Stimulated activated CD8-positive, alpha-beta memory T cell treated with anti-CD3 and anti-CD28 coated beads, Interleukin-15, amount 100 ng/mL, for 4 hours (primary cell): ENCODE measurements around the gene ATXN7L2.

Experiments
- DNase-seq, 2 donors: peaks; one replicate each; pipeline ENCODE4 v3.0.0-alpha.2; 2020; ENCODE audit warnings: low read depth in 2 of 2

Gene ATXN7L2

DNA sequence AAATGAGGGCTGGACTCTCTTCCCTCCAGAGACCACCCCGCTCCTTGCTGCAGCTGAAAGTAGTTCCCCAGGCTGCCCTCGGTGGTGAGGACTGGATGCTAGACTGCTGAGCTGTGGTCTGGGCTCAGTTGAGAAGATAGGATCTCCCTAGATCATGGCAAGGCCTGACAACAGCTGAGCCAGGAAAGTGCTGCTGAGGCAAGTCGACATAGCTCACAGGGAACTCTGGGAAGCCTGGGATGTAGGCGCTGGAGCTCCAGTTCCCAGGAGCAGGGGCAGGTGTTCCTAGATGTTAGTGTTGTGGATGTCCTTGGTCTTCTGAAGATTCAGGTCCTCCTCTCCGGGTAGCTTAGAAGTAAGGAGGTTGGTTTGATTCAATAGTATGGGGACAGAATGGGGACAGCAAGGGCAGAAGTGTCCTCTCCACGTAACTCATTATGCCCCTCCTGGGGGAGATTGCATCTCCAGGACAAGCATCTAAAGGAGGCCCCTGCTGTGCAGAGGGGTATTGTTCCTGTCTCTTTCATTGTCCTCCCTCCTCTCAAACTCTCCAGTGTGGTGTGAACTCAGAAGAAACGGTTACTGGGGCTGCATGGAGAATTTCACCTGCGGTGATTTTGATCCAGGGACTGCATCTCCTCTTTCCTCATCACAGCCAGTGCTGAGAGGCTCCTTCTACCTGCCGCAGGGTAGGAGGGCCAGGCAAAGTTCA lies 13.9 kb downstream of the ATXN7L2 start:
- DNase-seq: no peak

DNA sequence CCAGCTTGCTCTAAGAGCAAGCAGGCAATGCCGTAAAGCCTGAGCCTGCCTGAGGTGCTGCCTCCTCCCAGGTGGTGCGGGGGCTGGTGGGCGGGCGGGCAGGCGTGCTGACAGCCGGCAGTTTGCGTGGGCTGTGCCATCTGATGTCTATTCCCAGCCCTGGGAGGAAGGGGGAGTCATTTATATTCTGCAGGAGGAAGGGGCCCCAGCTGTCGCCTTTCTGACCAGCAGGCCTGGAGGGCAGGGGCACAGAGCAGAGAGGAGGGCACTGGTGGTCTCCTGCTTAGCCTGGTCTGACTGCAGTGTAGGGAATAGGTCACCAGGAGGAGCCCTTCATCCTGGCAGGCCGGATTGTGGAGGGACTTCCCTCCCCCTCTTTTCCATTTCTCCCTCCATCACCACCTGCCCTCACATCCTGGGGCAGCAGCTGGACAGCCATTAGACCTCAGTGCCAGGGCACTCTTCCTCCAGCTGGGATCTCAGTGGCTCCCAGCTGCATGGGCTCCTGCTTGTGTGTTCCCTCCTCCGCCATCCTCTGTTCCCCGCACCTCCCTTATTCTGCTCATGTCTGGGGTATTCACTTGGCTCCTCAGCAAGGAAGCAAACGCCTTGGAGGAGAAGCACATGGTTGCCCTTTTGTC lies 14.6 kb downstream of the ATXN7L2 start:
- DNase-seq: no peak

GRCh38 chr1:109499081-109499480 lies 15.4 kb downstream of the ATXN7L2 start:
- no peak for DNase-seq

- peak in 1 of 2 donors; percentile 23 for DNase-seq
Observed at GRCh38 chr1:109499661-109500536, 16.2 kb downstream of the ATXN7L2 start.

- DNase-seq: no peak
Observed at GRCh38 chr1:109500941-109501381, 17.3 kb downstream of the ATXN7L2 start.

GRCh38 chr1:109501644-109502363 lies 18.1 kb downstream of the ATXN7L2 start:
- DNase-seq: no peak

DNA sequence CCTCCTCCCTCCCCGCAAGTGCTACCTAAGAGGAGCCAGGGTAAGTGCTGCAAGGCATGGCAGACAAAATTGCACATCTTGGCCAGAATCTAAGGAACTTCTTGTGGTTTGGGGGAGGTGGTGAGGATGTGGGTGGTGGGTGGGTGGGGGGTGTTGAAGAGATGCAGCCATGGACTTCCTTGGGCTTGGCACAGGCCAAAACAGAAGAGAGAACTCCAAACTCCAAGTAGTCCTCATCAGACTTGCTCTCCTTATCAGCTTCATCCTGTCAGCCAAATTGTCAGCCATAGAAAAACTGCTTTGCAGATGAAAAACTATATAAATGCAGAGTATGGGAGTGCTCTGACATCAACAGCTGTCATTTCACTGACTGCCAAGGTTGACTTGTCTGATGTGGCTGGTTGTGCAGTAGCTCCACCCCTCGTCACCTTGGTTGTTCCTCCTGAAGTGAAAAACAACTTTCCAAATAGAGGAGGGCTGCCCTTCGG lies 18.7 kb downstream of the ATXN7L2 start:
- no peak for DNase-seq

DNA sequence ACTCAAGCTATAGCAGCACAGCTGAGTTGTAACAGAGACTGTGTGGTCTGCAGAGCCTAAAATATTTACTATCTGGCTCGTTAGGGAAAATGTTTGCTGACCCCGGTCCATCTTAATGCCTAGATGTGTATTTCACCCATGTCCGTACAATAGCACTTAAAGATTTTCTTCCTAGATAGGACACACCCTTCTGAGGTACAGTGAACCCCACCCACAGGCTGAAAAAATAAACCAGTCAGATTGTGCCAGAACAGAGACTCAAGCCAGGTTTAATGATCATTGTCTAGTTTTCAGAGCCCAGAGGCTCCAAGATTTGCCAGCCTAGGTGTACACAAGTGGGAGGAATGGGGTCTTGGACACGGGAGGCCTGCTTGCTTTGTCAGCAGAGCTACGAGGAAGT lies 20.2 kb downstream of the ATXN7L2 start:
- no peak for DNase-seq

GRCh38 chr1:109504974-109505373 lies 21.3 kb downstream of the ATXN7L2 start:
- DNase-seq: no peak

- DNase-seq: no peak
Observed at GRCh38 chr1:109508001-109508872, 24.5 kb downstream of the ATXN7L2 start.

DNA sequence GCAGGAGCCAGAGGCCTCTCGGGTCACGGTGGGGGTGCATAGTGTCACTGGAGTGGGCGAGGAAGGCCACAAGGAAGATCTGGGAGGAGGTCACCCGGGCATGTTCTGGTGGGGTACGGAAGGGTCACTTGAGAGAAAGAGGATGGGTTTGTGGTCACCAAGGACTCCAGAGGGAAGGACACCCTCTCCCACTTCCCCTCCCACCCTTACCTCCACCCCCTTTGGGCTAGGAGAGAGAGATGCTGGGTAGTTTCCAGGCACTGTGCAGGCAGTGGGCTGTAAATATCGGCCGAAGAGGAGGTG lies 25.1 kb downstream of the ATXN7L2 start:
- DNase-seq: no peak

DNA sequence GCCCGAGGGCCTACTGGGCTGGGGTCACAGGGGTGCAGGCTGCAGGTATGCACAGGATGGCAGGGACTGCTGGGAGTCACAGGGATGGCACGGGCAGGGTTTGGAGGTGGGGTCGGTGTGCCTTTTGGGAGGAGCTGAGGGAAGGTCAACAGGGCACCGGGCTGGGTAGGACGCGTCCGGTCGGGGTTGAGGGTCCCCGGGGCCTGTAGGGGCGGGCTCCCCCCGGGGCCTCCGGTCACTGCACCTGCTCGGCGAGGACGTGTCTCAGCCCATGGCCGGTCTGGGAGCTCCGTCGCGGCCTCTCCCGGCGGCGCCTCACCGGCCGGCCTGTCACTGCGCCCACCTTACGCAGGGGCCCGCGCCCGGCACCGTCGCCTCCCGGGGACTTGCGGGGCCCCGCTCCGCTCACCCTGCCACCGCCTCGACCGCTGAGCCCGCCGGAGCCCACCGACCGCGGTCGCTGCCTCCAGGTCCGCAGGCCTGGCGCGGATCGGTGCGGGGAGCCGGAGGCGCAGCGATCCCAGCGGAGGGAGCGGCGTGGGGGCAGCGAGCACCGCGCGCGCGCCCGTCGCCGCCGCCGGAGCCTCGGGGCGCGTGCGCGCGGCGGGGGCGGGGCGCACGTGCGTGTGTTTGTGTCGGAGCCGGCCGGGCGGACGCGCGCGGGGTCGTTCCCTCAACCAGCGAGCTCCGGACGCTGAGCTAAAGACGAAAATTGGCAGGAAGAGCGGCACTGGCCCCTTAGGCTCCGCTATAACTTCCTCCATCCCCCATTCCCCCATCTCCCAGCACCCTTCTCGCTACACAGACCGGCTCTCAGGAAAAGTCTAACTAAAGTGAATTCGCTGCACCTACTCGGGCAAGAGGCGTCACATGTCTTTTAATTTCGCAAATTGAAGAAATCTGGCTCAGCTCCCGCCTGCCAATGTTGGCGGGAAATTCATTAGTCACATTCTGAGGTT lies 25.8 kb downstream of the ATXN7L2 start, which contains the start of gene AMIGO1:
AMIGO1 (minus strand) TSS at position 552 of the 959 bp plus-strand sequence. CDS start 815 bp downstream, outside the sequence.
- DNase-seq: peak in 1 of 2 donors; percentile 41

- DNase-seq: no peak
Observed at GRCh38 chr1:109513110-109513710, 29.5 kb downstream of the ATXN7L2 start.

DNA sequence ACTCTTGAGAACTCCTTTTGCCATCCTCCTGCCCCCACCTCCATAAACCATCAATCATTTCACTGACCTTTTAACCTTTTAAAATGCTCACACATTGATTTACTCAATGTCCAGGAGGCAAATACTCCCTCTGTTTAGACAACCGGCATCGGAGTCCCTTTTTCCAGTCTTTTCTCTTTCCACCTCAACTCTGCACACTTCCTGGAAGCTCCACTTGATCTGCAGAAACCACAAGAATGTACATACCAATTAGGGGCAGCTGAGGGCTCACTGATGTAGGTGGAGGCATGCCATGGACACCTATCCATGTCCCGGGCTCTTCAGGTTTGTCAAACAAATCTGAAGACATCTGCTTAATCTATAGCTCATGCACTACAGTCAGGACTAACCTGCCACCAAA lies 31.1 kb downstream of the ATXN7L2 start:
- DNase-seq: no peak

DNA sequence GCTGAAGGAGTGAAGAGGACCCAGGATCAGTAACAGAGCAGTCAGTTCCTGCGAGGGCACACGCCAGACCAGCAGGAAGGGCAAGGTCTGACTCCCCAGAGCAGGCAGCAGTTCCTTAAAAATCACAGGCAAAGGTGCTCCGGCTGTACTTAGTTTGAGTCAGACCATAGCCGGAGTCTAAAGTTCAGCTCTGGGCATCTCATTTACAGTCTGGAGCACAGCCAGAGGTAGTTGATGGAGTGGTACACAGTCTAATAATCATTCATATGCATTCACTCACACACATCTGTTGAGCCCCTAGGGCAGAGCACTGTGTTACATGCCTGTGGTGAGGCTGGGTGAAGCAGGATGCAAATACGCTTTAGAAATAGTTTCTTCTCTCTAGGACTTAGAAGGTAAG lies 33.2 kb downstream of the ATXN7L2 start:
- DNase-seq: no peak

- DNase-seq: no peak
Observed at GRCh38 chr1:109517337-109517736, 33.6 kb downstream of the ATXN7L2 start.

GRCh38 chr1:109521002-109521951 lies 37.6 kb downstream of the ATXN7L2 start:
- no peak for DNase-seq

- no peak for DNase-seq
Observed at GRCh38 chr1:109522026-109522425, 38.3 kb downstream of the ATXN7L2 start.
